Activated CD4-positive, CD25-positive, alpha-beta regulatory T cell treated with anti-CD3 and anti-CD28 coated beads, Interleukin-2, amount 50 U/mL, for 72 hours (primary cell): ENCODE data around the gene BEND4.

Experiments
- DNase-seq: peaks from one replicate; pipeline ENCODE4 v3.0.0; 2021

BEND4 gene

GRCh38 chr4:42101446-42101975, 50.9 kb downstream of the BEND4 start:
- no peak for DNase-seq

GRCh38 chr4:42088386-42088785, 64.1 kb downstream of the BEND4 start:
- DNase-seq: no peak

GRCh38 chr4:42083816-42084215, 68.6 kb downstream of the BEND4 start:
- DNase-seq: no peak

GRCh38 chr4:42080306-42080705, 72.1 kb downstream of the BEND4 start:
- DNase-seq: no peak

GRCh38 chr4:42078184-42078801, 74.2 kb downstream of the BEND4 start:
- DNase-seq: no peak

GRCh38 chr4:42074294-42074693, 78.2 kb downstream of the BEND4 start:
- DNase-seq: no peak

GRCh38 chr4:42070463-42070862, 82.0 kb downstream of the BEND4 start:
- DNase-seq: no peak

GRCh38 chr4:42067264-42067663, 85.2 kb downstream of the BEND4 start:
- no peak for DNase-seq

GRCh38 chr4:42066402-42066801, 86.1 kb downstream of the BEND4 start:
- no peak for DNase-seq
